ENCODE data around the gene NTM. TPM values are rescaled to one million over a fixed set of nuclear protein-coding genes. Genes with fewer than 3 reads are reported as not detected.

The NTM gene
- total RNA-seq, 1 donor from 2014 or later, result 0.51 TPM

GRCh38 chr11:131373095-131373725, 2.8 kb downstream of the NTM start:
- DNase-seq, result no peak

- no peak for DNase-seq
These were observed 3.3 kb downstream of the NTM start for GRCh38 chr11:131373756-131374155.

GRCh38 chr11:131375421-131375820, 5.0 kb downstream of the NTM start:
- no peak for DNase-seq

- no peak for DNase-seq
These were observed 5.5 kb downstream of the NTM start for GRCh38 chr11:131375915-131376314.

- no peak for DNase-seq
These were observed 8.5 kb downstream of the NTM start for GRCh38 chr11:131378931-131379330.

GRCh38 chr11:131385763-131386390, 15.5 kb downstream of the NTM start:
- no peak for DNase-seq

GRCh38 chr11:131386408-131386807, 16.0 kb downstream of the NTM start:
- DNase-seq, result no peak

GRCh38 chr11:131388030-131388429, 17.6 kb downstream of the NTM start:
- no peak for DNase-seq

- DNase-seq, result no peak
These were observed 19.2 kb downstream of the NTM start for GRCh38 chr11:131389582-131389981.

- DNase-seq, result no peak
These were observed 20.8 kb downstream of the NTM start for GRCh38 chr11:131391176-131391575.

- no peak for DNase-seq
These were observed 22.3 kb downstream of the NTM start for GRCh38 chr11:131392528-131393255.

GRCh38 chr11:131393691-131394090, 23.3 kb downstream of the NTM start:
- no peak for DNase-seq

GRCh38 chr11:131397675-131398074, 27.3 kb downstream of the NTM start:
- DNase-seq, result no peak

GRCh38 chr11:131402040-131402439, 31.6 kb downstream of the NTM start:
- no peak for DNase-seq

- no peak for DNase-seq
These were observed 33.6 kb downstream of the NTM start for GRCh38 chr11:131404010-131404409.

- no peak for DNase-seq
These were observed 37.7 kb downstream of the NTM start for GRCh38 chr11:131408025-131408640.

GRCh38 chr11:131409345-131409744, 38.9 kb downstream of the NTM start:
- DNase-seq, result no peak

- no peak for DNase-seq
These were observed 41.2 kb downstream of the NTM start for GRCh38 chr11:131411636-131412035.

GRCh38 chr11:131412061-131412460, 41.6 kb downstream of the NTM start:
- no peak for DNase-seq

- DNase-seq, result no peak
These were observed 42.8 kb downstream of the NTM start for GRCh38 chr11:131413217-131413616.

- DNase-seq, result no peak
These were observed 47.8 kb downstream of the NTM start for GRCh38 chr11:131418189-131418588.

GRCh38 chr11:131421066-131421855, 50.8 kb downstream of the NTM start:
- no peak for DNase-seq

- no peak for DNase-seq
These were observed 51.6 kb downstream of the NTM start for GRCh38 chr11:131422029-131422428.

Measured in dermis blood vessel endothelial cell (primary cell).